ENCODE data around the gene PPP1R26. TPM values are rescaled to one million over a fixed set of nuclear protein-coding genes. Genes with fewer than 3 reads are reported as not detected.

Gene PPP1R26
- total and polyA plus RNA-seq, 9 of the 15 experiments (the other 6 are each of a cell fraction or from before 2014, with no cell fraction given) = 0.77 to 26.8 (median 9.3) TPM

DNA sequence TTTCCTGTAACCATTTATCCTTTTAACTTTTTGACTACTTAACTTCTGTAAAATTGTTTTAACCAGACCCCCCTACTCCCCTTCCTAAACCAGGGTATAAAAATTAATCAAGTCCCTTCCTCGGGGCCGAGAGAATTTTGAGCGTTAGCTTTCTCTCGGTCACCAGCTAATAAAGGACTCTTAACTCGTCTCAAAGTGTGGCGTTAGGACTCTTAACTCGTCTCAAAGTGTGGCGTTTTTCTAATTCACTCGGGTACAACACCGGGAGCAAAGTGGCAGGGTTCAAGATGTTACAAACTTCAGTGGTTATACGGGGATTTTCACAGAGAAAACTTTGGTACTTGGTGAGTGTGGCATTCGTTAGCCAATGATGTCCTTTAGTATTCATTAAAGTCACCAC, 39.7 kb upstream of the PPP1R26 start:
- H3K4me3 ChIP-seq = no peak overlapping the region
- FAIRE-seq = no peak
- DNase-seq (ENCODE audit: extremely low read depth in 1 of 4, low spot score in 3 of 4) = no peak
- H2AFZ ChIP-seq (ENCODE audit: low read depth, low read length) = peak overlapping the region; percentile 91
- ChIA-PET CTCF (ENCODE audit: low intra/inter-chr PET ratio) (no interaction called here), POLR2A (interaction anchor here (0.6 to 1.1 kb wide), 3 partner anchors 50 to 66 kb away, joined by 3 to 4 read pairs (median 3); no protein-coding TSS in a partner anchor)
- peaks cover 4% of the 10 kb centered on the region for H3K9me3 ChIP-seq (replicated peaks; ENCODE audit: control insufficient read depth, insufficient read depth, low read depth, low read length)
- TF ChIP-seq ZNF3 (CRISPR knock-in tag; IDR thresholded peaks at IDR 0.05) (no peak), NR3C1 (CRISPR knock-in tag; IDR thresholded peaks at IDR 0.05) (no peak), MYNN (IDR thresholded peaks at IDR 0.05) (peak; percentile 95), MYNN (CRISPR knock-in tag; IDR thresholded peaks at IDR 0.05) (peak; percentile 66; the same call in 1 of the 2 replicates)
- no TSS peak for BruUV-seq (replicated peaks)
- intact Hi-C loops (cut with micrococcal nuclease) = loop anchor here (2.0 kb wide), 2 partner anchors 29 to 61 kb away; partner anchors contain the start of gene MRPS2
- no peak for ATAC-seq
- 0 out of 2 replicates have a peak overlapping the region, but pooled peaks have one; percentile 74 for H3K4me2 ChIP-seq (ENCODE audit: insufficient read depth, low read length)
- no peaks in the 10 kb centered on the region for H3K79me2 ChIP-seq (ENCODE audit: control insufficient read depth, insufficient read depth, low read length)
- H3K9me1 ChIP-seq (ENCODE audit: control insufficient read depth, insufficient read depth, low read length) = no peaks in the 10 kb centered on the region
- no peaks in the 10 kb centered on the region for H4K20me1 ChIP-seq (replicated peaks; ENCODE audit: control insufficient read depth, insufficient read depth, low read length)
- H3K9ac ChIP-seq (ENCODE audit: insufficient read depth in 1 of 2, low read depth in 2 of 2, low read length in 2 of 2) = no peak overlapping the region
- peaks cover 18 to 27% of the 10 kb centered on the region in 2 experiments for H3K4me1 ChIP-seq (replicated peaks in 1 of 2; ENCODE audit: control insufficient read depth in 2 of 2, insufficient read depth in 2 of 2, low read length in 2 of 2)
- in situ Hi-C loops (cut with MboI) = no loop called here
- H3K27me3 ChIP-seq (ENCODE audit: control insufficient read depth in 2 of 2, insufficient read depth in 2 of 2, low read length in 2 of 2) = no peaks in the 10 kb centered on the region
- WGBS (ENCODE audit: insufficient coverage, low coverage, missing lambda C conversion rate) = 68% methylated on average over 12 of the region's 12 CpGs
- H3K27ac ChIP-seq (ENCODE audit: extremely low read depth, low read depth, low read length) = peak overlapping the region; percentile 83; the same call in 1 of the 3 replicates
- H3K36me3 ChIP-seq (ENCODE audit: control insufficient read depth, insufficient read depth, low read length) = no peaks in the 10 kb centered on the region

DNA sequence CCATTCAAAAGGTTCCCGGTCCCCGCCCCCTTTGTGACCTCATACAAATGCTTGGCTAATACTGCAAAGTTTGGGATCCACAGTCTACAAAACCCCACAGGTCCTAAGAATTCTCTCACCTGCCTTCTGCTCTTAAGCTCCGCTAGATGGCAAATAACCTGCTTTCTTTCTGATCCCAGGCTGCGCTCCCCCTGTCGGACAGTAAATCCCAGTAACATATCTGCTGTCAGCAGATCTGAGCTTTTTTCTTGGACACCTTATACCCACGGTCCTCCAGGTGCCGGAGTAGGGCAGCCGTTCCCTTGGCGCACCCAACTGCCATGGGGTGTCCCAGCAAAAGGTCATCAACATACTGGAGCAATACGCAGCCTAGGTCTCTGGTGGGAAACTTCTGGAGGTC, 39.0 kb upstream of the PPP1R26 start:
- Histone ChIP-seq H3K9ac (ENCODE audit: insufficient read depth in 1 of 2, low read depth in 2 of 2, low read length in 2 of 2) (peak overlapping the region; percentile 48 to 81; a peak in 3 of 4 replicates), H4K20me1 (replicated peaks; ENCODE audit: control insufficient read depth, insufficient read depth, low read length) (no peaks in the 10 kb centered on the region), H3K27ac (ENCODE audit: extremely low read depth, low read depth, low read length) (peak overlapping the region; percentile 83), H3K4me1 (replicated peaks in 1 of 2; ENCODE audit: control insufficient read depth in 2 of 2, insufficient read depth in 2 of 2, low read length in 2 of 2) (peaks cover 18 to 32% of the 10 kb centered on the region in 2 experiments), H3K36me3 (ENCODE audit: control insufficient read depth, insufficient read depth, low read length) (no peaks in the 10 kb centered on the region), H3K9me1 (ENCODE audit: control insufficient read depth, insufficient read depth, low read length) (no peaks in the 10 kb centered on the region), H3K4me2 (ENCODE audit: insufficient read depth, low read length) (peak overlapping the region; percentile 74), H3K27me3 (ENCODE audit: control insufficient read depth in 2 of 2, insufficient read depth in 2 of 2, low read length in 2 of 2) (no peaks in the 10 kb centered on the region), H3K4me3 (peak overlapping the region; percentile 18; the same call in 1 of the 2 replicates), H2AFZ (ENCODE audit: low read depth, low read length) (peak overlapping the region; percentile 91), H3K9me3 (replicated peaks; ENCODE audit: control insufficient read depth, insufficient read depth, low read depth, low read length) (peaks cover 4% of the 10 kb centered on the region), H3K79me2 (ENCODE audit: control insufficient read depth, insufficient read depth, low read length) (no peaks in the 10 kb centered on the region)
- no TSS peak for BruUV-seq (replicated peaks)
- FAIRE-seq (peak; percentile 96), ATAC-seq (peak; percentile 76), DNase-seq (ENCODE audit: extremely low read depth in 1 of 4, low spot score in 3 of 4) (peak in 2 of 4 experiments; percentile 43 to 91)
- ChIA-PET CTCF (ENCODE audit: low intra/inter-chr PET ratio) (interaction anchor here (0.6 to 1.0 kb wide), 2 partner anchors 26 to 27 kb away, joined by 3 read pairs; no protein-coding TSS in a partner anchor), POLR2A (interaction anchor here (0.7 to 1.6 kb wide), 8 partner anchors 19 to 657 kb away, joined by 3 to 5 read pairs (median 4); no protein-coding TSS in a partner anchor)
- intact Hi-C loops (cut with micrococcal nuclease) = loop anchor here (2.0 kb wide), 2 partner anchors 28 to 60 kb away; partner anchors contain the start of gene MRPS2
- WGBS (ENCODE audit: insufficient coverage, low coverage, missing lambda C conversion rate) = under 1% methylated on average over 10 of the region's 10 CpGs
- in situ Hi-C loops (cut with MboI) = no loop called here
- TF ChIP-seq NBN (IDR thresholded peaks at IDR 0.05; ENCODE audit: low read depth) (peak; percentile 50; the same call in 1 of the 2 replicates), WHSC1 (IDR thresholded peaks at IDR 0.05; ENCODE audit: low read length) (no peak), JUN (IDR thresholded peaks at IDR 0.05; ENCODE audit: borderline replicate concordance, low read depth, low read length) (peak; percentile 50; the same call in 1 of the 2 replicates), JUN (CRISPR knock-in tag; IDR thresholded peaks at IDR 0.05; ENCODE audit: borderline replicate concordance) (peak; percentile 34; the same call in 1 of the 2 replicates), RNF2 (IDR thresholded peaks at IDR 0.05) (0 out of 2 replicates have a peak, but pooled peaks have one; percentile 41), ZC3H4 (CRISPR knock-in tag; IDR thresholded peaks at IDR 0.05; ENCODE audit: borderline replicate concordance) (no peak), JUNB (CRISPR knock-in tag; conservative IDR thresholded peaks at IDR 0.05) (no peak), LEF1 (IDR thresholded peaks at IDR 0.05) (no peak; the same call in 1 of the 2 replicates), HDGF (IDR thresholded peaks at IDR 0.05) (no peak)
- TF ChIP-seq, protein P1, sequence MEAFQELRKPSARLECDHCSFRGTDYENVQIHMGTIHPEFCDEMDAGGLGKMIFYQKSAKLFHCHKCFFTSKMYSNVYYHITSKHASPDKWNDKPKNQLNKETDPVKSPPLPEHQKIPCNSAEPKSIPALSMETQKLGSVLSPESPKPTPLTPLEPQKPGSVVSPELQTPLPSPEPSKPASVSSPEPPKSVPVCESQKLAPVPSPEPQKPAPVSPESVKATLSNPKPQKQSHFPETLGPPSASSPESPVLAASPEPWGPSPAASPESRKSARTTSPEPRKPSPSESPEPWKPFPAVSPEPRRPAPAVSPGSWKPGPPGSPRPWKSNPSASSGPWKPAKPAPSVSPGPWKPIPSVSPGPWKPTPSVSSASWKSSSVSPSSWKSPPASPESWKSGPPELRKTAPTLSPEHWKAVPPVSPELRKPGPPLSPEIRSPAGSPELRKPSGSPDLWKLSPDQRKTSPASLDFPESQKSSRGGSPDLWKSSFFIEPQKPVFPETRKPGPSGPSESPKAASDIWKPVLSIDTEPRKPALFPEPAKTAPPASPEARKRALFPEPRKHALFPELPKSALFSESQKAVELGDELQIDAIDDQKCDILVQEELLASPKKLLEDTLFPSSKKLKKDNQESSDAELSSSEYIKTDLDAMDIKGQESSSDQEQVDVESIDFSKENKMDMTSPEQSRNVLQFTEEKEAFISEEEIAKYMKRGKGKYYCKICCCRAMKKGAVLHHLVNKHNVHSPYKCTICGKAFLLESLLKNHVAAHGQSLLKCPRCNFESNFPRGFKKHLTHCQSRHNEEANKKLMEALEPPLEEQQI (IDR thresholded peaks at IDR 0.05) = 0 out of 2 replicates have a peak, but pooled peaks have one; percentile 40

Data from K562 (cell line).